GM18873 (cell line): Measurements from ENCODE around the gene KLB.

Source experiments
- ATAC-seq: cut with Tn5 transposase; IDR thresholded peaks from one replicate; pipeline ENCODE4 v1.9.1; 2021; ENCODE audit warnings: mild to moderate bottlenecking, moderate library complexity, moderate number of reproducible peaks; ENCODE audit not compliant: unreplicated experiment, low FRiP score

Gene KLB

GRCh38 chr4:39458505-39459300, 52.0 kb downstream of the KLB start, which contains the start of the genes LIAS and RPL9:
Gene LIAS (plus strand): TSS chr4:39459056. CDS start chr4:39459118, 62 bp downstream.
Gene RPL9 (minus strand): TSS chr4:39458922. CDS start chr4:39458439, 483 bp downstream.
- peak; percentile 84 for ATAC-seq

GRCh38 chr4:39464886-39465501, 58.3 kb downstream of the KLB start:
- ATAC-seq, result no peak

GRCh38 chr4:39466747-39467146, 60.0 kb downstream of the KLB start:
- ATAC-seq, result no peak

- ATAC-seq, result no peak
Measured at GRCh38 chr4:39467464-39467863, 60.7 kb downstream of the KLB start.

GRCh38 chr4:39469429-39470077, 62.8 kb downstream of the KLB start:
- peak; percentile 61 for ATAC-seq

- no peak for ATAC-seq
Measured at GRCh38 chr4:39470402-39470801, 63.7 kb downstream of the KLB start.

GRCh38 chr4:39472396-39472795, 65.7 kb downstream of the KLB start:
- no peak for ATAC-seq

- no peak for ATAC-seq
Measured at GRCh38 chr4:39476187-39476895, 69.6 kb downstream of the KLB start.

- ATAC-seq, result no peak
Measured at GRCh38 chr4:39480251-39480650, 73.5 kb downstream of the KLB start.

GRCh38 chr4:39480902-39481695, 74.4 kb downstream of the KLB start:
- ATAC-seq, result no peak

GRCh38 chr4:39484582-39485272, 78.0 kb downstream of the KLB start:
- no peak for ATAC-seq

- no peak for ATAC-seq
Measured at GRCh38 chr4:39486221-39486804, 79.6 kb downstream of the KLB start.

GRCh38 chr4:39490322-39490721, 83.6 kb downstream of the KLB start:
- no peak for ATAC-seq

GRCh38 chr4:39494354-39494753, 87.6 kb downstream of the KLB start:
- no peak for ATAC-seq

GRCh38 chr4:39495446-39496213, 88.9 kb downstream of the KLB start:
- ATAC-seq, result no peak

- ATAC-seq, result no peak
Measured at GRCh38 chr4:39497909-39498726, 91.4 kb downstream of the KLB start.

- ATAC-seq, result no peak
Measured at GRCh38 chr4:39498727-39499020, 91.9 kb downstream of the KLB start.
